ENCODE results near the gene SLC41A3.

GRCh38 chr3:126127904-126128303 is 44.0 kb upstream of the SLC41A3 start:
- no peak for TF ChIP-seq CTCF (IDR thresholded peaks at IDR 0.05)
- TF ChIP-seq POLR2AphosphoS5 (IDR thresholded peaks at IDR 0.05): no peak
